Endothelial cell of umbilical vein (primary cell): Measurements from ENCODE around the gene LYVE1.

Source experiments
- CTCF ChIP-seq, 2 donors: IDR thresholded peaks; 1 replicate in 1 of 2; 2 replicates in 1 of 2; pipeline ENCODE4 v1.5.1; 2011; ENCODE audit warnings: low read length in 2 of 2, mild to moderate bottlenecking in 2 of 2, moderate library complexity in 2 of 2, control low read depth in 1 of 2, inconsistent platforms in 1 of 2, low read depth in 1 of 2; ENCODE audit not compliant: insufficient read depth in 1 of 2; ENCODE audit errors: extremely low read depth in 1 of 2
- EZH2 ChIP-seq: IDR thresholded peaks from 2 replicates; pipeline ENCODE4 v1.6.1; 2012; ENCODE audit warnings: borderline replicate concordance, low read depth, mild to moderate bottlenecking, moderate library complexity, low read length, inconsistent platforms; ENCODE audit not compliant: severe bottlenecking
- POLR2A ChIP-seq: IDR thresholded peaks from 2 replicates; pipeline ENCODE4 v1.6.1; 2012; ENCODE audit warnings: low read depth, mild to moderate bottlenecking, control low read depth, low read length
- POLR2AphosphoS5 ChIP-seq: IDR thresholded peaks from 2 replicates; pipeline ENCODE4 v1.6.1; 2012; ENCODE audit warnings: low read depth, mild to moderate bottlenecking, control low read depth, low read length, moderate library complexity; ENCODE audit not compliant: insufficient read depth

GRCh38 chr11:10551845-10552352 is 16.6 kb downstream of the LYVE1 start:
- TF ChIP-seq EZH2 (no peak), POLR2A (no peak), CTCF (IDR thresholded peaks at IDR 0.05; ENCODE audit: extremely low read depth in 1 of 2, insufficient read depth in 1 of 2, low read depth in 1 of 2, low read length in 2 of 2) (no peak), POLR2AphosphoS5 (no peak)
